ENCODE data around the gene LRP1B.
"Not testable (repeated sequence)": the region's sequence is repeated elsewhere in the genome, so short reads cannot be mapped to it uniquely, and the experiment has no call there.

LRP1B gene

DNA sequence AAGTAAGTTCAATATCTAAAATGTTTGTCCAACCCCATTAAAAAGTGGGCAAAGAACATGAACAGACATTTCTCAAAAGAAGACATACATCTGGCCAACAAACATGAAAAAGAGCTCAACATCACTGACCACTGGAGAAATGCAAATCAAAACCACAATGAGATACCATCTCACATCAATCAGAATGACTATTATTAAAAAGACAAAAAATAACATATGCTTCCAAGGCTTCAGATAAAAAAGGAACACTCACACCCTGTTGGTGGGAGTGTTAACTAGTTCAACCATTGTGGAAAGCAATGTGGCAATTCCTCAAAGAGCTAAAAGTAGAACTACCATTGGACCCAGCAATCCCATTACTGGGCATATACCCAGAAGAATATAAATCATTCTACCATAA lies 931.1 kb downstream of the LRP1B start:
- DNase-seq: no peak

- DNase-seq: no peak
Measured at GRCh38 chr2:141195087-141195486, 935.7 kb downstream of the LRP1B start.

DNA sequence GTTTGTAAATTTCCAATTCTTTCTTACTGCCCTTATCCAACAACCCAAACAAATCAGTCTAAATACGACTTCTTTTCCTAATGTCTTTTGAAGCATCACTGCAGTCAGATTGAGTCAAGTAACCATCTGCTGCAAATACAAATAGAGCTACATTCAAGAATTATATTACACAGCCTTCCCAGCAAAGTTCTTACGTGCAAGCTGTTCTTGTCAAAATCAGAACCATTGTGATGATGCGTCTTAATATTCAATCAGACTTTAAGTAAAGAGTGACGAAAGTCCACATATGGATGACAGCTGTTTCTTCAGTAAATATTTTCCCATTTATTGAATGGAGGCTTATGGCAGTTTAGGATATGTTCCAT lies 943.8 kb downstream of the LRP1B start:
- DNase-seq: no peak

- no peak for DNase-seq
Measured at GRCh38 chr2:141186413-141187074, 944.3 kb downstream of the LRP1B start.

DNA sequence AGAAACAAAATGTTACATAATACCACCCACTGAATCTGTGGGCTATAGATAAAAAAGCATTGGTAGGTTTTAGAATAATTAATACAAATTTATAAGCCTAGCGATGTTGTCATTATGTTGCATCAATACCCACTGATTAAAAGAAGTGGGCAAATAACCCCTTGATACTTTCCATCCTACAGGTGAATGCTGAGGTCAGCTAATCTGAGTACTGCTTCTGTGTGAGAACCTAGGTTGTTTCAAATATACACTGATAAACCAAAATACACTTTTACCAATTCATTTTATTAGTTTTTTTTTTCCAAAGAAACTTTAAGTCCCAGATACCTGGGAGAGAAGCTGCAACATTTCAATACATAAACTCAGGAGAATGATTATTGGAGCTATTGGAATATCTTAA lies 948.6 kb downstream of the LRP1B start:
- DNase-seq: no peak

DNA sequence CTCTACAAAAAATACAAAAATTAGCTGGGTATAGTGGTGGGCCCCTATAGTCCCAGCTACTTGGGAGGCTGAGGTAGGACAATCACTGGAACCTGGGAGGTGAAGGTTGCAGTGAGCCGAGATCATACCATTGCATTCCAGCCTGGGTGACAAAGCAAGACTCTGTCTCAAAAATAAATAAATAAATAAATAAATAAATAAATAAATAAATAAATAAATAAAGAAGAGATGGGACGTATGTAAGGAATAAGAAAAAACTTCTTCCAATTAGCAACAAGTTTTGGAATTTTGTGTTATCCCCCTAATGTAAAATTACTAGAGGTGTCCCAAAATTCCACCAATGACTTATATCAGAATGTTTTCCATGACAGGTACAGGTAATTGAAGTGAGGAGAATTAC lies 961.7 kb downstream of the LRP1B start:
- not testable (repeated sequence) for DNase-seq

DNA sequence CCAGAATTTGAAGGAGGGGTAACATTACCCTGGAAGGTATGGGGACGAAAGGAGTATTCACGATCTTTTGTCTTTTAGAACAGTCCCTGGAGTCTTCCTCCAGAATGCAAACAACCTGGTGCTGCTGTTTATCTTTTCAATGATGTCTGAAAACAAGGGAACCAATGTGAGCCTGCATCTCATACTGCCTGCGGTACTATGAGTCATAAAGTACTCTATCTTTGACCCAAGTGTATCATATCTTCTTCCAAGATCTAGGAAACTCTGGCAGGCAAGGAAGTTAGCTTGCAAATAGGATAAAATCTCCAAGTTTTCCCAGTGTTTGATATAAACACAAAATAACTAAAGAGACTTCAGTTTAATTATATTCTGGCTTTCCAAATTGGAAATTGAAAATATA lies 968.5 kb downstream of the LRP1B start:
- no peak for DNase-seq

GRCh38 chr2:141151611-141152286 lies 979.1 kb downstream of the LRP1B start:
- no peak for DNase-seq

DNA sequence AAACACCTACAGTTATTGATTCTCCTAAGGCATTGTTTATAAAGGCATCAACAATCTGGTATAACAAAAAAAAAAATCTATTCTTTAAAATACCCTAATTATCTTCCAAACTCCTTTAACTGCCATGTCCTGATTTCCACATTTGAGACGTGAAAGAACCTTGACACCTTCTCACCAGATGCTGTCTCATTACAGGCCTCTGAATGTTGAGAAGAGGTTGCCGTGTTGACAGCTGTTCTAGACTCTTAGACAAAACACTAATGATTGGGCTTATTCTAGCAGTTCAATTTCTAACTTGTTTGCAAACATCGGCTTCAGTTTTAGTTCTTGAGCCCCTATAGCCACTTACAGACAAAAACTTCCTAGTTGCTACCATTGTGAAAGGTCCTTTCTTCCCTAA lies 988.8 kb downstream of the LRP1B start:
- DNase-seq: no peak

DNA sequence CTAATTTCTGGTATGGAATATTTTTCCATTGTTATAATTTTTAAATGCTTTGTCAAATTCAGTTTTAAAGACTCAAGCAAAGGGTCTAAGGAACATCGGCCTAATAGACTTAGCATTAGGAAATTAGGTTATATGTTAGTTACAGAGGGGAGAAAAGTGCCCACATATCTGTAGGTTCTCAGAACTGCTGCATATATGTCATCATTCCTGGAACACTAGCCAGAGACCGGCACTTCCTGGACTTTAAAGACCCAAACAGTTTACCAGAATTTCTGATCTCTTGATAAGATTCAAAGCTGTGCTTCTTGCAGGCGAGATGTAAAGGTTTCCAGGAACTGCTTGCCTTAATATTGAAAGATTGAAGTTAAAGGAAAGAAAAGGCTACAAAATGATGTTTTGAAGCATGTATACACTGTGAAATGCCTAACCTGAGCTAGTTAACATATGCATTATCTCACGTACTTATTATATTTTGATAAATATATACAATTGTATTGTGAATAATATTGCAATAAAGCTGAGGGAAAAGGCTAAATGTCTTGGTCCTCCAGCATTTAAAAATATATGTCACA lies 993.6 kb downstream of the LRP1B start:
- no peak for DNase-seq

- DNase-seq: no peak
Measured at GRCh38 chr2:141133883-141134282, 996.9 kb downstream of the LRP1B start.

DNA sequence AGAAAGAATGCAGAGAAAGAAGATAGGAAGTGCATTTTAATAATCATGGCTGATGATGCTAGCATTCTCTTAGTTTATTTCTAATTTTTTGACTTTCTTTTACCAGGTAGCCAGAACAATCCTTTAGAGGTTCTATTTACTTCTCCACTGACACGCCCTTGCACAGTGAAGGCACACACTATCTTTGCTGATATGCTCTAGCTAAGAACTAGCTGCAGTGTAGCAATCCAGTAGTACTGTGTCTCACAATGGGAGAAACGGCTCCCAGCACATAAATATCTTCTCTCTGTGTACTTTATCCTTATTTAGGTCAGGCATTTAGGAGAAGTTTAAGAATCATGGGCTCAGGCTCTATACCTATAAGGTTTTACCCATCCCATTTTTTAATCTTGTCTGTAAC lies 1005.4 kb downstream of the LRP1B start:
- DNase-seq: no peak

- no peak for DNase-seq
Measured at GRCh38 chr2:141118836-141119235, 1012.0 kb downstream of the LRP1B start.

DNA sequence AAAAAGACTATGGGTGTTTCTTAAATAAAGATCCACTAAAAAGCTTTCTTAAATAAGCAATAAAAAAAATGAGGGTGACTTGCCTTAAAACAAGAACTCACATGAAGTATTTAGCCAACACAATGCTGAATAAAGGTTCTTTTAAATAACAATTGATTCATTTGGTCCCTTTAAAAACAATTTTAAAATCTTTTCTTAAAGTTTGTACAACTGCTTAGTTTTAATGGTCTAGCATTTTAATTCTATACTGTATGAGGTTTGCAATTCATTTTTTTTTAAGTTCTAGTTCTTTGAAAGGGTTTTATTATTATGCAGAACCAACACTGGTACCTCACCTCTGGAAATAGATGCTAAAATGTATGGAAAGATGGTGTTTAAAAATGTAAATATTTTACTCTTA lies 1017.5 kb downstream of the LRP1B start:
- no peak for DNase-seq

- DNase-seq: no peak
Measured at GRCh38 chr2:141109633-141110032, 1021.2 kb downstream of the LRP1B start.

DNA sequence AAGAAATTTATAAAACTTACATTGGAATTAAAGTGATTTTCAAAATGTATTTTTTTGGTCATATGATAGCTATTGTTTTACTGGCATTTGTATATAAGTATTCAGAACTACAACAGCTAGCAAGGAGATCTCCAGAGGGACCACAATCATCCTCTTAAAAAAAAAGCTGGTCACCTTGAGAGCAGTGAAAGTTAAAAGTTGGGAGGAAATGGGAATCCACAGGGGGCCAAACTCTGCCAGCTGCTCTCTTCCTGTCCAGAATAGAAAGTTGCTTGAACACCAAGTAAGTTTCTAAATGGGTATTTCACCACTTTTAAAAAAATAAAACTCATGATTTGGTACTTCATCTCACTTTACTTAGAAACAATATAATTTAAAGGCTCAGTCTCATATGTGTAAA lies 1025.1 kb downstream of the LRP1B start:
- no peak for DNase-seq

DNA sequence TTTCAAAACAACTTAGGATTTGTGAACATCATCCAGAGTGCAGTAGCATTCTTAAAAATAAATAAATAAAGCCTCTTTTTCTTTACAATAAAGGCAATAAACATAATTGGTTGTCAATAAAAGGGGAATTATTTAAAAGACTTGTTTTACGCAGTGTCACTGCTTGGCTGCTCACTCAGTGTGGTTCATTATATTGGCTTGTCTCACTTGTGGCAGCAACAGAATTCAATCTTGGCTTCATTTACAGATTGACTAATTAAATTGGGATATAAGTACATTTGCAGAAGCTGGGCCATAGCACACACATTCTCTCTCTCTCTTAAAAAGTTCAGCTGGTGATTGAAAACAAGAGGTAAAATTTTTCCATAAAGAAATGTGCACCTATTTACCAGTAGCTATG lies 1027.6 kb downstream of the LRP1B start:
- no peak for DNase-seq

DNA sequence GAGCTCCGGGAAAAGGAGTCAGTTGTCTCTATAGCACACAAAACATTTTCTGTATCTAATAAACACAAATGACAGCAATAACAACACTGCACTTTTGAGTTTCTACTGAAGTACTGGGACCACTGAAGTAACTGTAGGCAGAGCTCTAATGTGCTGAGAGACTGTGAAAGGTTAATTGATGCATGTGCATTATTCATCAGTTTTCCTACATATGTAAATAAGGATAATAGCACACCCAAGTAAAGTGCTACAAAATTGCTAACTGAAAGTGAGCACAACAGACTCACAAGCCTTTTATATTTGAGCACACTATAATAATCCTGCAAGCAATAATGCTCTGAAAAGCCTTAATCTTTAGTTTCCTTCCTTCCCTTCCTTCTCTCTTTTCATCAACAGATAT lies 1051.6 kb downstream of the LRP1B start:
- no peak for DNase-seq

DNA sequence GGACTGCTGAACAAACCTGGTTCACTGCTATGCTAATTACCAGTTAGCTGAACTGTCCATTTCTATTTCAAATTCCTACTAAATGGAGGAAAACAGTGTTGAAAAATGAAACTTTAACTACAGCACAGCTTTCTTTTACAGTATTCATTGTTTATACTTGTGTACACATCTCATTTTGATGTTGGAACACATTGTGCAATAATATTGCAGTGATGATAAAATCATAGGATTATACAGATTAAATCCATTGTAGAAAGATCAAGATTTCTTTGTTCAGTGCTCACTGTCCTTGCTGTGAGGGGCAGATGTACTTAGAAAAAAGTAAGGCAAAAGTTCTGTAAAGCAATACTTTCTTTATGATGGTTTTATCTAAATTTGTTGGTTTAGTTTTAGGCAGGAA lies 1055.1 kb downstream of the LRP1B start:
- DNase-seq: no peak

DNA sequence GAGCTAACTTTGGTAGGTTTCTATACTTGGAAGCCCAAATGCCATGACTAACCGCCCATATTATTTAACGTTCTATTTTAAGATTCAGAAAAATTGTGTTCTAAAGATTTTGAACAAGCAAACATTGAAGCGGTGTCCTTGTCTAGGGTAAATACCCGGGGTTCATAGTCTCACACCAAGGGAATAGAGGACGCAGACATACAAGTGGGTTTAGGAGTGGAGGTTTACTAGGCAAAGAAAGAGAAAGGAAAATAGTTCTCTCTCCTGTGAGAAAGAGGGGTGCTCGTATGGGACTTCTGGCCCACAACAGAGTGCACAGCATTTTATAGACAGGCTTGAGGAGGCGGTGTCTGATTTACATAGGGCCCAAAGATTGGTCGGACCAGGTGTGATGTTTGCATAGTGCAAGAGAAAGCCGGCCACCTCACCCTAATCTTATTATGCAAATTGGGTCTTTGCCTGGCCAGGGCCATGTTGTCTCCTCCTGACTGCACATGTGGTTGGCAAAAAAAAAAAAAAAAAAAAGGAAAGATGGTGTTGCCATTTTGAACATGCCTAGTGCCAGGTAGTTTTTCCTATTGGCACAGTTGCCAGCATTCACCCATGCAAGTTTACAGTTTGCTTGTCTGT lies 1062.6 kb downstream of the LRP1B start:
- DNase-seq: no peak

GRCh38 chr2:141065042-141065441 lies 1065.8 kb downstream of the LRP1B start:
- DNase-seq: no peak

DNA sequence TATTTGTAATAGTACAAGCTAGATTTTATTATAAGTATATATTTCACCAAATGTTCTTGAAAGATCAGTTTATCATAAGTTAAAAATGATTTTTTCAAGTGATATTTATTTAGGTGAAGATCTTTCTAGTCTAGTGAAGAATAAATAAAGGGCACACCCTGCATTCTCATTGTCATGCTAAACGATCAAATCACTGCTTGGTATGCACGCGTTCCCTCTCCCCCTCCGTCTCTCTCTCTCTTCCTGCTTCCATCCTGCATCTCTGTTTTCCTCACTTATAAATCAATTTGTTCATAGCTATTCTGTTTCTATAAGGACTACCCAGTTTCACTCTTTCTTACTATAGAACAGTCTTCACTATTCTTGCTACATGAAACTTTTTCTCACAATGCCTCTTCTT lies 1067.4 kb downstream of the LRP1B start:
- DNase-seq: no peak

- no peak for DNase-seq
Measured at GRCh38 chr2:141062443-141062842, 1068.4 kb downstream of the LRP1B start.

GRCh38 chr2:141062031-141062430 lies 1068.8 kb downstream of the LRP1B start:
- DNase-seq: no peak

Data from activated CD4-positive, CD25-positive, alpha-beta regulatory T cell treated with anti-CD3 and anti-CD28 coated beads, Interleukin-2, amount 50 U/mL, for 72 hours (primary cell).